TTC549 (cell line): ENCODE data around the gene TYW1B.
"Not testable (repeated sequence)": the region's sequence is repeated elsewhere in the genome, so short reads cannot be mapped to it uniquely, and the experiment has no call there.

Source experiments
- FAIRE-seq: peaks from 2 replicates; lab custom pipeline; 2012; peaks lifted over from hg19 to GRCh38; lab: Jason Lieb, UNC

TYW1B gene, protein sequence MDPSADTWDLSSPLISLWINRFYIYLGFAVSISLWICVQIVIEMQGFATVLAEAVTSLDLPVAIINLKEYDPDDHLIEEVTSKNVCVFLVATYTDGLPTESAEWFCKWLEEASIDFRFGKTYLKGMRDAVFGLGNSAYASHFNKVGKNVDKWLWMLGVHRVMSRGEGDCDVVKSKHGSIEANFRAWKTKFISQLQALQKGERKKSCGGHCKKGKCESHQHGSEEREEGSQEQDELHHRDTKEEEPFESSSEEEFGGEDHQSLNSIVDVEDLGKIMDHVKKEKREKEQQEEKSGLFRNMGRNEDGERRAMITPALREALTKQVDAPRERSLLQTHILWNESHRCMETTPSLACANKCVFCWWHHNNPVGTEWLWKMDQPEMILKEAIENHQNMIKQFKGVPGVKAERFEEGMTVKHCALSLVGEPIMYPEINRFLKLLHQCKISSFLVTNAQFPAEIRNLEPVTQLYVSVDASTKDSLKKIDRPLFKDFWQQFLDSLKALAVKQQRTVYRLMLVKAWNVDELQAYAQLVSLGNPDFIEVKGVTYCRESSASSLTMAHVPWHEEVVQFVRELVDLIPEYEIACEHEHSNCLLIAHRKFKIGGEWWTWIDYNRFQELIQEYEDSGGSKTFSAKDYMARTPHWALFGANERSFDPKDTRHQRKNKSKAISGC

GRCh38 chr7:72827839-72828591 is at the start of gene TYW1B:
TSS of gene TYW1B (minus strand) at chr7:72828200. CDS start at chr7:72828075, 125 bp downstream.
- peak; percentile 88 for FAIRE-seq

- FAIRE-seq = not testable (repeated sequence)
Measured at GRCh38 chr7:72867591-72867990, 39.6 kb upstream of the TYW1B start.

DNA sequence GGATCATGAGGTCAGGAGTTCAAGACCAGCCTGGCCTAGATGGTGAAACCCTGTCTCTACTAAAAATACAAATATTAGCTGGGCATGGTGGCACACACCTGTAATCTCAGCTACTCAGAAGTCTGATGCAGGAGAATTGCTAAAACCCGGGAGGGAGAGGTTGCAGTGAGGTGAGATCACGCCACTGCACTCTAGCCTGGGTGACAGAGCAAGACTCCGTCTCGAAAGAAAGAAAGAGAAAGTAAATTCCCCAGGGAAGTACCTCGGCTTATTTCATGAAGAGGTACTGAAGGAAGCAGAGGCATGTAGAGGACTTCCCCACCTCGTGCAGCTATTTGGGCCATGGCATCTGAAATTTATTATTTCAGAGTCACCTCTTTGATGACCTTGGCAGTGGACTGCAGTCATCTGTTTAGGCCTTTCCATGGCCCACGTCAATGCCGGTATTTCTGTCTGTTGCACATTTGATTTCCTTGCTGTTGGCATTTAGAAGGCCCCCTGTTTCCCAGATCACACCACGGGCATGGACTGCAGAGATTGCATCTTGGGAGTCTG is 30.9 kb upstream of the TYW1B start:
- FAIRE-seq = not testable (repeated sequence)

GRCh38 chr7:72857925-72858324 is 29.9 kb upstream of the TYW1B start:
- FAIRE-seq = not testable (repeated sequence)

DNA sequence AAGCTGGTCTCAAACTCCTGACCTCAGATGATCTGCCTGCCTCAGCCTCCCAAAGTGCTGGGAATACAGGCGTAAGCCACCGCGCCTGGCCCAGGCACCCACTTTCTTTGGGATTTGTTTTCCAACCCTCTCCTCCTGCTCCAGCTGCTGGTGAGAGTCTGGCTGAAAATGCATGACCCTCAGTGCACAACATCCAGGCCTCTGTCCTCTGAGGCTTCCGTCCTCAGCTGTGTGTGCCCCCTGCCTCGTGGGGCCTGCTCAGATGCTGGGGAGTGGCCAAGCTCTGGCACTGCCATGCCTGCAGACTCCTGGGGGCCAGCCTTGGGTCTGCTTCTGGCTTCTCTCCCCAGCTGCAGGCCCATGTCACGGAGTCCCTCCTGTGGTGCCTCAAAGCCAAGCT is 27.3 kb upstream of the TYW1B start:
- FAIRE-seq = not testable (repeated sequence)

- not testable (repeated sequence) for FAIRE-seq
Measured at GRCh38 chr7:72852937-72853336, 24.9 kb upstream of the TYW1B start.

GRCh38 chr7:72850746-72851145 is 22.7 kb upstream of the TYW1B start:
- not testable (repeated sequence) for FAIRE-seq

GRCh38 chr7:72844146-72844545 is 16.1 kb upstream of the TYW1B start:
- FAIRE-seq = not testable (repeated sequence)

- not testable (repeated sequence) for FAIRE-seq
Measured at GRCh38 chr7:72843166-72843565, 15.2 kb upstream of the TYW1B start.

GRCh38 chr7:72840966-72841511 is 13.0 kb upstream of the TYW1B start:
- FAIRE-seq = not testable (repeated sequence)

- FAIRE-seq = not testable (repeated sequence)
Measured at GRCh38 chr7:72838315-72838714, 10.3 kb upstream of the TYW1B start.

GRCh38 chr7:72837291-72837690 is 9.3 kb upstream of the TYW1B start:
- FAIRE-seq = not testable (repeated sequence)

DNA sequence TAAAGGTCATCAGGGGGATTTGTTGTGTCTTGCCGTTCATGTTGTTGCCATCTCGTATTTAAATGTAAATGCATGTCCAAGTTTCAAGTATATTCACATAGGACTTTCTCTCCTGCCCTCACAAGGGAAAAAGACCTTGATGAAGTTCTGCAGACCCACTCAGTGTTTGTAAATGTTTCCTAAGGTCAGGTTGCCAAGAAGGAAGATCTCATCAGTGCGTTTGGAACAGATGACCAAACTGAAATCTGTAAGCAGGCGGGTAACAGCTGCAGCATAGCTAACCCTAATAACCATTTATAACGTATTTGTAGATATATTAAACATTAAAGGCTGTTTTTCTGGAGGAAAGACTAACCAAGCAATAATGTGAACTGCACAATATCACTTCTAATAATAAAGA is 2.6 kb upstream of the TYW1B start:
- not testable (repeated sequence) for FAIRE-seq

- FAIRE-seq = not testable (repeated sequence)
Measured at GRCh38 chr7:72829687-72830354, 1.8 kb upstream of the TYW1B start.

- FAIRE-seq = peak; percentile 86
Measured at GRCh38 chr7:72829291-72829686, 1.3 kb upstream of the TYW1B start.

DNA sequence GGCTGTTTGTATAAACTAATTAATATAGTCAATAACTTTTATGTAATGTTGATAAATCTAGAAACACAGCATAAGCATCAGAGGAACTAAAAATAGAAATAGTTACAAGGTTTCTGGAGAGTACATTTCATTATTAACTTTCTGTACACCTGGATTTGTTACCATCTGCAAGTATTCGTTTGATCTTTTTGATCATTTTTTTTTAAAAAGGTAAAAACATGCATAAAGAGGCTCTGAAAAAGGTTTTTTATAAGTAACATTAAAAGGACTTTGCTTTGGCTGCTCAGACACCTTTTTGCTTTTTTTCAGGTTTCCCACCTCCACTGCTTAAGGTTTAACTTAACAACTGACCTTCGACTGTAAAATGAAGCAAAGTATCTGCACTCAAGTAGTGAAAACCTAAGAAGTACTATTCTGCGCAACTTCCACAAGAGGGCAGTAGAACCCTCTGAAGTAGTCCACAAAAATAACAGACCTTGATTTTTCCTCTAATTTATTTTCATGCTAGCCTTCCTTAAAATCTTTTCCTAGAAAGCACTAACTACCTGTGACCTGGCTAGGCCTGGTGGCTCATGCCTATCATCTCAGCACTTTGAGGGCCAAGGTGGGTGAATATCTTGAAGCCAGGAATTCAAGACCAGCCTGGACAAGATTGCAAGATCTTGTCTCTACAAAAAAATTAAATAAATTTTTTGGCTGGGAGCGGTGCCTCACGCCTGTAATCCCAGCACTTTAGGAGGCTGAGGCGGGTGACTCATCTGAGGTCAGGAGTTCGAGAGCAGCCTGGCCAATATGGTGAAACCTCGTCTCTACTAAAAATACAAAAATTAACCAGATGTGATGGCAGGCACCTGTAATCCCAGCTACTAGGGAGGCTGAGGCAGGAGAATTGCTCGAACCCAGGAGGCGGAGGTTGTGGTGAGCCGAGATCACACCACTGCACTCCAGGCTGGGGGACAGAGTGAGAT is 4.0 kb downstream of the TYW1B start:
- peak; percentile 73 for FAIRE-seq

- not testable (repeated sequence) for FAIRE-seq
Measured at GRCh38 chr7:72822497-72822896, 5.5 kb downstream of the TYW1B start.

GRCh38 chr7:72818663-72819361 is 9.2 kb downstream of the TYW1B start:
- FAIRE-seq = not testable (repeated sequence)

DNA sequence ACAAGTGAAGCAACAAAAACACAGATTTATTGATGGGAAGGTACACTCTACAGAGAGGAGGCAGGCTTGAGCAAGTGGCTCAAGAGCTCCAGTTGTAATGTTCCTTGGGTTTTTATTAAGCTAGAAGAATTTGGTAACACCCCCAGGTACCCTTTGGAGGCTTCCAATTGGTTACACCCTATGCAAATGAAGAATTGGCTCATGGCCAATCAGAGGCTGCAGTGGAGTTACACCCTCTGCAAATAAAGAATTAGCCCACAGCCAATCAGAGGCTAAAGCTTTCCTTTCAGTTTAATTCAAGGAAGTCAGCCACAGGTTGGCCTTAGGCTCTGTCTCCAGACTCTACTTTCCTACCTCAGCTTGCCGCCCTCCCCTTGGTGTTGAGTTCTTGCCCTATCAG is 10.3 kb downstream of the TYW1B start:
- not testable (repeated sequence) for FAIRE-seq
